NOMO-1 (cell line): ENCODE results near the gene STX8.
"Not testable (repeated sequence)": the region's sequence is repeated elsewhere in the genome, so short reads cannot be mapped to it uniquely, and the experiment has no call there.

ENCODE experiments used
- DNase-seq, 2 experiments: peaks; one replicate each; lab custom pipeline; 2025; ENCODE audit not compliant: unreplicated experiment in 2 of 2; lab: John Stamatoyannopoulos, UW

The STX8 gene

GRCh38 chr17:9408868-9409829 is 166.5 kb downstream of the STX8 start:
- no peak for DNase-seq

- DNase-seq = no peak
Measured at GRCh38 chr17:9408381-9408780, 167.2 kb downstream of the STX8 start.

GRCh38 chr17:9406046-9406606 is 169.5 kb downstream of the STX8 start:
- DNase-seq = no peak

- DNase-seq = no peak
Measured at GRCh38 chr17:9403257-9403656, 172.4 kb downstream of the STX8 start.

GRCh38 chr17:9402590-9403199 is 172.9 kb downstream of the STX8 start:
- DNase-seq = peak in 1 of 2 experiments; percentile 6

- DNase-seq = peak; percentile 1 to 40
Measured at GRCh38 chr17:9401434-9401833, 174.2 kb downstream of the STX8 start.

- no peak for DNase-seq
Measured at GRCh38 chr17:9389111-9389527, 186.5 kb downstream of the STX8 start.

GRCh38 chr17:9386401-9386800 is 189.2 kb downstream of the STX8 start:
- no peak for DNase-seq

GRCh38 chr17:9383826-9384225 is 191.8 kb downstream of the STX8 start:
- DNase-seq = peak in 1 of 2 experiments; percentile 30

GRCh38 chr17:9382626-9383025 is 193.0 kb downstream of the STX8 start:
- DNase-seq = no peak

- DNase-seq = no peak
Measured at GRCh38 chr17:9381068-9381467, 194.6 kb downstream of the STX8 start.

- no peak for DNase-seq
Measured at GRCh38 chr17:9380361-9380760, 195.3 kb downstream of the STX8 start.

- not testable (repeated sequence) for DNase-seq
Measured at GRCh38 chr17:9376177-9376576, 199.4 kb downstream of the STX8 start.

- no peak for DNase-seq
Measured at GRCh38 chr17:9371019-9371418, 204.6 kb downstream of the STX8 start.

GRCh38 chr17:9370467-9370866 is 205.2 kb downstream of the STX8 start:
- peak in 1 of 2 experiments; percentile 50 for DNase-seq

- DNase-seq = no peak
Measured at GRCh38 chr17:9368631-9369030, 207.0 kb downstream of the STX8 start.

GRCh38 chr17:9367156-9367555 is 208.5 kb downstream of the STX8 start:
- no peak for DNase-seq

- DNase-seq = no peak
Measured at GRCh38 chr17:9364837-9365430, 210.7 kb downstream of the STX8 start.

GRCh38 chr17:9363440-9364350 is 211.9 kb downstream of the STX8 start:
- no peak for DNase-seq
